Stimulated activated CD4-positive, alpha-beta T cell treated with anti-CD3 and anti-CD28 coated beads, Interleukin-1b, Interleukin-23, amount 100 ng/mL, for 48 hours (primary cell): ENCODE results near the gene PDE3A.

ENCODE experiments used
- DNase-seq: peaks from one replicate; pipeline ENCODE4 v3.0.0-alpha.2; 2020

Gene PDE3A

GRCh38 chr12:20628226-20628787, 260.0 kb downstream of the PDE3A start:
- DNase-seq = no peak

DNA sequence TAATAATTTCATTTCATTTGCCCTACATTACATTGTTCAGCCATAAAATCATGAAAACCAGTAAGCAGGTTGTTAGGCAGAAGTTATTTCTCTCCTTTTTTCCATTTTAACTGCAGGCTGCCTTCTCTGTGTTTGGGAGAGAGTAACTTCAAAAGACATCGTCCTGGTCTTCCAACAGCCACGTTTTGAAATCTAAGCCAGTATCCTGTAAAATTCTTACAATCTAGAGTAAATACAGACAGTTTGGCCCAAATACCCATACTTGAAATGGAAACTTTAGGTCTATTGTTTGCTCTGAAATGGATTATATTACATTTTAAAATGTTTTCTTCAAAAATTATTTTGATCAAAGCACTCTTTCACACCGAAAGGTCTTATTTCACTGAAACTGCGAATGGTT, 260.7 kb downstream of the PDE3A start:
- DNase-seq = no peak

GRCh38 chr12:20629414-20630156, 261.2 kb downstream of the PDE3A start:
- DNase-seq = no peak

DNA sequence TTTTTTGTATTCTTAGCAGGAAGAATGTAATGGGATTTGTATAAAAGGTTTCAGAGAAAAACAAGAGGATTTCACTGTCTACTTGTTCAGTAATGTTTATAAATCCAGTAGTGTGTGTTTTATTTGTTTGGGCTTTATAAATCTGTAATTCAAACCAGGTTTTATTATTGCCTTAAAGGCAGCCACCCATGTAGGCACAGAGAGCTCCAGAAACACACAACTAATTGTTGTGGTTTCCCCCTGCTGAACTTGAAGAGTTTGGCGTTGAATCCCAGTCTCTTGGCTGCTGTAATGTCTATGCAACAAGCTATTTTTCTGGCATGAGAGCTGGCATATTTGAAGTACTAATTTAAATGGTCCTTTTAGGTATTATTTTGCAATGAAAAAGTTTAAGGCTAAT, 263.4 kb downstream of the PDE3A start:
- no peak for DNase-seq

DNA sequence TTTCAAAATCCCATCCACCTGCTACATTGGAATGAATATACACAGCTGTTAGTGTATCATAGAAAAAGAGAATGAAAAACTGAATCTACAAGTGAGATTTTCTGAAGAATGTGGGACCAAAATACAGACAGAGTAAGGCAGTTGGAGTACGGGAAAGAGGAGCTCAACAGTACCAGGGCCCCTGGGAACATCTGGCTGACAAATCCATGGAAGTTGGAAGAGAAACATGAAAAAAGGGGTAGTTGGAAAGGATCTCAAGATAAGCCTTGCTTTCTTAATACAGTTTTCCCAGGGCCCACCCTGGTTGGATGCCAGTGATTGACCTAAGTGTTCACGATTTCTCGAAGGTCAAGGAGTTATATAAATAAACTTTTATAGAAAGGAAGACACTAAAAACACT, 272.8 kb downstream of the PDE3A start:
- no peak for DNase-seq

DNA sequence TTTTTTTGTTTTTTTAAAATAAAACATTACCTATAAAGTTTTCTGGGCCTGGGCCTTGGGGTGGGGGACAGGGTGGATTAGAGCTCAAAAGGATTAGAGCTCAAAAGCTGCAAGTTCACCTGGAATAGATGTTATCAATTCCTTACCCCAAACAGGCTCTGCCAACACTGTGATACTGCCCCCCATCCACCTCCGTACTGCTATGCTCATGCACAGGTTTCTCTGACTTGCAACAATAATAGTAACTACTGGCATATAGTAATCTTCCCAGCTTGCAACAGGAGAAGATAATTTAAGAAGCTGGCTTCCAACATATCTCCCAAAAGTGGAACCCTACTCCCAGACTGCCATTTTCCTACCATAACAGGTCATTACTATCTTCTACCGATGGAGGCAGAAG, 275.5 kb downstream of the PDE3A start:
- no peak for DNase-seq

GRCh38 chr12:20646239-20646827, 278.0 kb downstream of the PDE3A start:
- DNase-seq = no peak

DNA sequence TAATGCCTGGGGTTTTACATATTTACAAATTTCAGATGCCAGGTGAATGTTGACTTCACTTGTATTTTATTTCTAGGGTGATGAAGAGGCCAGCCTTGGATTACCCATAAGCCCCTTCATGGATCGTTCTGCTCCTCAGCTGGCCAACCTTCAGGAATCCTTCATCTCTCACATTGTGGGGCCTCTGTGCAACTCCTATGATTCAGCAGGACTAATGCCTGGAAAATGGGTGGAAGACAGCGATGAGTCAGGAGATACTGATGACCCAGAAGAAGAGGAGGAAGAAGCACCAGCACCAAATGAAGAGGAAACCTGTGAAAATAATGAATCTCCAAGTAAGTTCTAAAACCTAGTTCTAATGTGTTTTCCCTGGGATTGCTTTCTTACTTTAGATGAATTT, 285.5 kb downstream of the PDE3A start:
- no peak for DNase-seq

- no peak for DNase-seq
Observed at GRCh38 chr12:20656600-20656999, 288.3 kb downstream of the PDE3A start.

DNA sequence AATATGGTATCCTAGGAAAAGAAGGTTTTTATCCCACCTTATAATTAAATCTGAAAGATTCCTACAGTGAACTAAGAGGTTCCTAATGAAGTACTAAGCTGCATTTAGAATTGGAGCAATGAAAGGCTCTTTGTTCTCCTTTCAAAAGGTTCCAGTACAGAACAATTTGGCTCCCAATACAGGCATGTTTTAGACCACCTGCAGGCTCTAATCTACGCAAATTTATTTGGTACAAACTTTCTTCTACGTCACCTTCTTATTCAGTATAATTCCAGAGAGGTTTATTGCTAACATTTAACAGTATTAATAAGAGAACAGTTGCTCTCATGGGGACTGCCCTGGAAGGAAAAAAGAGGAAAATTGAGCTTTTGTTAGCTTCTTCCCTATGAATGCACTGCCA, 289.2 kb downstream of the PDE3A start:
- no peak for DNase-seq

DNA sequence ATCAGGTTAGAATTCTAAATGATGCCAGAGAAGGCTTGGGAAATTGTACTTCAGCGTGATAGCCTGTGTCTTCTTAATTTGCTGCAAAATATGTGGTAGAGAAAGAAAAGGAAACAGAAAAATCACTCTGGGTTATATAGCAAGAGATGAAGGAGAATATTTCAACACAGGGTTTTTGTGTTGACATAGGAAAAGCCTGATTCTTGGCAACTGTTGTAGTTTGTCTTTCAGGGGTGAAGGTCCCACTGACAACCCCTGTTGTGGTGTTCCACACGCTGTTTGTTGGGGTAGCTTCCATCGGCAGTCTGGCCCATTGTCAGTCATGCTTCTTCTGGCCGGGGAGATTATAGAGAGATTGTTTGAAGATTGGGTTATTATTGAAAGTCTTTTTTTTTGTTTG, 313.0 kb downstream of the PDE3A start:
- DNase-seq = no peak

- DNase-seq = no peak
Observed at GRCh38 chr12:20695232-20695631, 326.9 kb downstream of the PDE3A start, which contains the start of gene SLCO1C1. Gene SLCO1C1 (plus strand): TSS chr12:20695332. CDS start chr12:20699577, 4,245 bp downstream.

- DNase-seq = no peak
Observed at GRCh38 chr12:20696181-20696905, 328.0 kb downstream of the PDE3A start.

- no peak for DNase-seq
Observed at GRCh38 chr12:20701106-20701505, 332.8 kb downstream of the PDE3A start.

GRCh38 chr12:20704860-20705259, 336.5 kb downstream of the PDE3A start:
- no peak for DNase-seq

DNA sequence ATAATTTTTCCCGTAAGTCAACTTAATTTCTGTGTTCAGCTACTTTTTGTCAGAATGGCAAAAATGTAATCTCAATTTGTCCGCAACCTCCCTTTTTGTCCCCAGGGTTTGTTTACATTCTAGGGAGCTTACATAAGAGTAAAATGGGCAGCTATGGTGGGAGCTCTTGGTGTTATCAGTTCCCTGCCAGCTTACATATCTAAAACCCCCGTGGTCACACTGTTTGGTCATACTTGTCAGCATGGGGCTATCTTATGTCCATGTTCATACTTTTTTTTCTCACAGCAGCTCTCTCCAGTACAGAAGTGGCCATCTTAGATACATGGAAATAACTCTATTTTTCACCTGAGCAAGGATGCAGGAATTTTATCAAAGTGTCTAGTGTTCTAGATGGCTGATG, 343.5 kb downstream of the PDE3A start:
- no peak for DNase-seq

DNA sequence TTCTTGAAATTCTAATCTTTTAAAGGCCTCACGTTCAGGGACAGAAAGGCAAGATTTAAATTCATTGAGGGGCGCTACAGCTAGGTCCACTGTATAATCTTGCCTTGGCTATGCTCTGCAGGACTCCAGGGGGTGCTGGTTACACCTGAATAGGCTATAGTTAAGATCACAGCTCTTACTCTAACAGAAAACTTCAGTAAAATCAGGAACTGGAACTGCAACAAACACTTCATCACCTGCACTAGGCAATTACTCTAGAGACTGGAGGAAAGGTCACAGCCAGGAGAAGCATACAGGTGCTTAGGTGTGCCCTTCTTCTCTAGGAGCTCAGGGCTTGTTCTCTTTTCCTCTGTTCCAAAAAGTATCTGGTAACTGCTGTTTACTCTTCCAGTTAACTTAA, 347.7 kb downstream of the PDE3A start:
- DNase-seq = no peak

- no peak for DNase-seq
Observed at GRCh38 chr12:20716985-20717384, 348.6 kb downstream of the PDE3A start.

DNA sequence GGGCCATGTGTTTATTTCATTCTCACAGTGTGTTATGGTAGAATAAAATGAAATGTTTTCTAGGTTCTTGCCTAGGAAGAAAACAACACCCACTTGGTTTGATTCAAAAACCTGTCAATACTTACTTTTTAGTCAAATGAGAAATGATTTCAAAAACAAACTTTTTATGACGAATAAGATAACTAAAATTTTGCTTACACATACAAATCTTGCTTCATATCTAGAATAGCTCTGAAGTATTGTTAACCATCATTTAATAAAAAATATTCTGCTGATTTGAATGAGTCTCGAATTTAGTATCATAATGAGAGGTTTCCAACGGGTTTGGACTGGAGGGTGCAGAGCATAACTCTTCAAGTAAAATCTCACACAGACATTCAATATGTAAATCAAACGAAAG, 350.0 kb downstream of the PDE3A start:
- no peak for DNase-seq

DNA sequence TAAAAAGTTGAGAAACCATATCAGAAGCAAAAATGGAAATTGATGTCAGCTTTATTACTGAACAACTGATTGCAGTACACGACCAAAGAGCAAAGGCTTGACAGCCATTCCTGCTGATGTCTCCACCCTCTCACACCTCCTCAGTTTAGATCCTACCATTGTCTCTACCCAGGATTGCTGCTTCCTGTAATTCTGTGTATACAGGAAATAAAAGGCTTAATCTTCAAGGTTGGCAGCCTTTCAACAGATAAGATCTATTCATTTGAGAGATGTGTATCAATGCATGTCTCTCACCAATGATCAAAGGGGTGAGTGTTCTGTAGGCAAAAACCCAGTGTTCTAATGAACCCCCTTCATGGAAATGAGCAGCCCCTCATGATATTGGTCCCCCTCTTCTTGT, 353.8 kb downstream of the PDE3A start:
- no peak for DNase-seq

- DNase-seq = no peak
Observed at GRCh38 chr12:20731274-20731673, 362.9 kb downstream of the PDE3A start.
